ENCODE results near the gene MSH6.

The MSH6 gene

DNA sequence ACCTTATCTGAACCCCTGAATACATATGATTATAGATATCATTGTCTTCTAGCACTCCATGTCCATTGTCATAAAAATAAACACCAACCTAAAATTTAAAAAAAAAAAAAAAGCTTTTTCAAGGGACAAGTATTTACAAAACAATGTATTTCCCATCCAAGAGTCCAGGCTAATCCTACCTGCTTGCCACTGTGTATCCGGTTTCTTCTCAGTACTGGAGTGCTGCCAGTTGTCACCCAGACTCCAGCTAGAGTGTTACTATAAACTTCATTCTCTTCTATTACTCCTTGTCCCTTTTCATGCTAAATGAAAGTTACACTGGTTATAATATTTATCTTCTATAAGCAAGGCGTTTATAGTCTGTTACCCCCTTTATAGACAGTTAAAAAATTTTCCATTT, 35.8 kb downstream of the MSH6 start:
- no peak overlapping the region for H3K27ac ChIP-seq
- TF ChIP-seq, protein P1, sequence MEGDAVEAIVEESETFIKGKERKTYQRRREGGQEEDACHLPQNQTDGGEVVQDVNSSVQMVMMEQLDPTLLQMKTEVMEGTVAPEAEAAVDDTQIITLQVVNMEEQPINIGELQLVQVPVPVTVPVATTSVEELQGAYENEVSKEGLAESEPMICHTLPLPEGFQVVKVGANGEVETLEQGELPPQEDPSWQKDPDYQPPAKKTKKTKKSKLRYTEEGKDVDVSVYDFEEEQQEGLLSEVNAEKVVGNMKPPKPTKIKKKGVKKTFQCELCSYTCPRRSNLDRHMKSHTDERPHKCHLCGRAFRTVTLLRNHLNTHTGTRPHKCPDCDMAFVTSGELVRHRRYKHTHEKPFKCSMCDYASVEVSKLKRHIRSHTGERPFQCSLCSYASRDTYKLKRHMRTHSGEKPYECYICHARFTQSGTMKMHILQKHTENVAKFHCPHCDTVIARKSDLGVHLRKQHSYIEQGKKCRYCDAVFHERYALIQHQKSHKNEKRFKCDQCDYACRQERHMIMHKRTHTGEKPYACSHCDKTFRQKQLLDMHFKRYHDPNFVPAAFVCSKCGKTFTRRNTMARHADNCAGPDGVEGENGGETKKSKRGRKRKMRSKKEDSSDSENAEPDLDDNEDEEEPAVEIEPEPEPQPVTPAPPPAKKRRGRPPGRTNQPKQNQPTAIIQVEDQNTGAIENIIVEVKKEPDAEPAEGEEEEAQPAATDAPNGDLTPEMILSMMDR (conservative IDR thresholded peaks at IDR 0.05), result no peak

DNA sequence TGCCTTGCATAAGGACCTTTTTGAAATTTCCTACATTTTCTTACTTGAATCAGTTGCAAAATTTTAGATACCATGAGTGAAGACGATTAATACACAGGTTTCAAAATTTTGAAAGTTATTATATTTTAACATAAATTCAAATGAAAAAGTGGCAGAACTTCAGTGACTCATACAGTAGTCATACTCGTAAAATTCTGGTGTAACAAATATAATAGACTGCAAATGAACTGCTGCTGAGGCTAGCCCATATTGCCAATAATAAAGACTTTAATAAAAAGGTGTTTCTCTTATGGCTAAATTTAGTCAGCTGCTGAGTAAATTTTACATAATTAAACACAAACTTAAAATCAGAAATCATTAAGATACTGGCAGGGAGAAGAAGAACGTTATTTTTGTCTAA, 36.9 kb downstream of the MSH6 start:
- TF ChIP-seq, protein P1 (conservative IDR thresholded peaks at IDR 0.05), result no peak
- H3K27ac ChIP-seq, result no peak overlapping the region

DNA sequence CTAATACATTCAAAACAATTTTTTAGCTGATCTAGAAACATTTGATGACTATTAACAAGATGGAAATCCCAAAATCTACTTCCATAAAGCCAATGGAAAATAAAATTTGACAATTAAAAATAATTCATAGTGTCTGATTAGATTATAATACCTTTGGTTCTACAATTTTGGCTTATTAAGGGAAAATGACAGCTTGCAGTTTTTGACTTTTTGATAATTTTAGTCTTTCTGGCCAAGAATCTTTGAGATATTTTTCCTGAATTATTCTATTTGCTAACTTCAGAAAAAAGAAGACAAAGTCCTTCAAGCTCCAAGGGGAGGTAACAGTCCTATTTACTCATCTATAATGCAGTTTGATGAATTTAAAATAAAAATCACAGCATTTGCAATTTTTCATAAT, 39.6 kb downstream of the MSH6 start:
- TF ChIP-seq, protein P1 (conservative IDR thresholded peaks at IDR 0.05), result no peak

DNA sequence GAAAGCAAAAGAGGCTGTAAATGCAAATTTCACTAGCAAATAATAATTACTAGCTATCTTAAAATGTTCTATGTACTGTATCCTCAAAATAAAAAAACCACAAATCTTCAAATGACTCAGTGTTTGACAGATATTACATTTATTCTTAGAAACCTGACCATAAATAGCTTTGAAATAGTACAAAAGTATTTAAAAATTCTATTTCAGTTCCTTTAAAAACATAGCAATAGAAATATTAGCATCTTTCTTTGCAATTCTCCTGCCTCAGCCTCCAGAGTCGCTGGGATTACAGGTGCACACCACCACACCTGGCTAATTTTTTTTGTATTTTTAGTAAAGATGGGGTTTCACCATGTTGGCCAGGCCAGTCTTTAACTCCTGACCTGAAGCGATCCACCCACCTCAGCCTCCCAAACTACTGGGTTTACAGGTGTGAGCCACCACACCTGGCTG, 50.6 kb downstream of the MSH6 start:
- H3K27ac ChIP-seq, result peak overlapping the region; percentile 12; the same call in 1 of the 2 replicates
- TF ChIP-seq, protein P1 (conservative IDR thresholded peaks at IDR 0.05), result no peak

More for the DNA sequence above, 39.6 kb downstream of the MSH6 start:
- no peak overlapping the region for H3K27ac ChIP-seq

DNA sequence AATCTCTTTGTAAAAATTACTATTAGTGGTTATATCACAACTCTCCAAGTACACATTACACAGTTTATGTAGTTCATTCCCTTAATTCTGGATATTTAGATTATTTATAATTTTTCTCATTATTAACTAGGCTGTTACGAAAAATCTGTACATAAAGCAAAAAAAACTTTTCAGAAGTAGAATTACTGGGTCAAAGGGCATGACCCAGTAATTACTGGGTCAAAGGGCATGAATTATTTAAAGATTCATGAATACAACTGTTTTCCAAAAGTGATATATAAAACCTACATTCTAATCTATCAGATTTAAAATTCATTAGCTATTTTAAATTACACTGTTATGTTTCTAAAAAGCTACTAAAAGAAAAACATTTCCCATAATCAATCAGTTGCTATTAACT, 55.3 kb downstream of the MSH6 start:
- TF ChIP-seq, protein P1 (conservative IDR thresholded peaks at IDR 0.05), result no peak
- no peak overlapping the region for H3K27ac ChIP-seq

DNA sequence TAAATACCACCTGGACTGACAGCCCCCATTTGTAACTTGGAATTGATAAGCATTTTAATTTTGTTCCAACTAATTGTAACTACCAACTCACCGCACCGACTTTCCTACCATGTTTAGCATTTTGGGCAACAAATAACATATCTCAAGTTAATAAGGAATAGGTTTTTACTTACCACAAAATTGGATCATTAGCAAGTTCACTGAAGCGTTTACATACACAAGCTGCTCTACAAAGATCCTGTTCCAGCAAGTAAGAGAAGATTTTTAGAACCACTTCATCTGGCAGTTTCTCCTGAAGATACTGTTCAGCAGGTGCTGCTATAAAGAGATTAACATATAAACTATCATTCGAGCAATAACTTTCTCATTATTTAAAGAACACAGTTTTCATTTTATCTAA, 55.7 kb downstream of the MSH6 start:
- H3K27ac ChIP-seq, result no peak overlapping the region
- TF ChIP-seq, protein P1 (conservative IDR thresholded peaks at IDR 0.05), result no peak

DNA sequence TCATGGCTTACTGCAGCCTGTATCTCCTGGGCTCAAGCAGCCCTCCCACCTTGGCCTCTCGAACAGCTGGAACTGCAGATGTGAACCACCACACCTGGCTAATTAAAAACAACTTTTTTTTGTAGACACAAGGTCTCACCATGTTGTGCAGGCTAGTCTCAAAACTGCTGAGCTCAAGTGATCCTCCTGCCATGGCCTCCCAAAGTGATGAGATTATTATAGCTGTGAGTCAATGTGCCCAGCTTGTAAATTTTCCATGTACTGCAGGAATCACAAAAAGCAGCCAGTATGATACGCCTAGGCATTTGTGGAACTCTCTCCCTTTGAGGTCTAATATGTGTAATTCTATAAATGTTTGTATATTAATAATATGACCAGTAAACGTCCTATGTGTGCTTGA, 59.9 kb downstream of the MSH6 start:
- TF ChIP-seq, protein P1 (conservative IDR thresholded peaks at IDR 0.05), result no peak
- H3K27ac ChIP-seq, result no peak overlapping the region

Data from VCaP (cell line).